ENCODE data around the gene PGA5.
"Not testable (repeated sequence)": the region's sequence is repeated elsewhere in the genome, so short reads cannot be mapped to it uniquely, and the experiment has no call there.

PGA5 gene

GRCh38 chr11:61240875-61241274, at the start of gene PGA5:
TSS of gene PGA5 (plus strand) at chr11:61241175. CDS start at chr11:61241227, 52 bp downstream.
- DNase-seq (ENCODE audit: low spot score); in situ Hi-C loops (cut with MboI; ENCODE audit: low sequenced_read_pairs, unreplicated experiment): not testable (repeated sequence)

GRCh38 chr11:61193596-61193995, 47.4 kb upstream of the PGA5 start:
- in situ Hi-C loops (cut with MboI; ENCODE audit: low sequenced_read_pairs, unreplicated experiment), result loop anchor here (25.0 kb wide), 1 partner anchor 356 kb away; the partner anchor contains the start of gene CCDC86
- no peak for DNase-seq (ENCODE audit: low spot score)
- no peak for TF ChIP-seq CTCF (IDR thresholded peaks at IDR 0.05; ENCODE audit: borderline replicate concordance, control extremely low read depth, extremely low read depth, insufficient read depth, missing control alignments)

GRCh38 chr11:61194169-61194671, 46.8 kb upstream of the PGA5 start:
- DNase-seq (ENCODE audit: low spot score), result no peak
- TF ChIP-seq CTCF (IDR thresholded peaks at IDR 0.05; ENCODE audit: borderline replicate concordance, control extremely low read depth, extremely low read depth, insufficient read depth, missing control alignments), result no peak
- in situ Hi-C loops (cut with MboI; ENCODE audit: low sequenced_read_pairs, unreplicated experiment), result loop anchor here (25.0 kb wide), 1 partner anchor 357 kb away; the partner anchor contains the start of gene CCDC86

GRCh38 chr11:61194981-61195695, 45.8 kb upstream of the PGA5 start:
- TF ChIP-seq CTCF (IDR thresholded peaks at IDR 0.05; ENCODE audit: borderline replicate concordance, control extremely low read depth, extremely low read depth, insufficient read depth, missing control alignments), result no peak
- in situ Hi-C loops (cut with MboI; ENCODE audit: low sequenced_read_pairs, unreplicated experiment), result loop anchor here (25.0 kb wide), 1 partner anchor 358 kb away; the partner anchor contains the start of gene CCDC86
- no peak for DNase-seq (ENCODE audit: low spot score)

GRCh38 chr11:61195719-61196118, 45.3 kb upstream of the PGA5 start:
- in situ Hi-C loops (cut with MboI; ENCODE audit: low sequenced_read_pairs, unreplicated experiment), result loop anchor here (25.0 kb wide), 1 partner anchor 358 kb away; the partner anchor contains the start of gene CCDC86
- no peak for TF ChIP-seq CTCF (IDR thresholded peaks at IDR 0.05; ENCODE audit: borderline replicate concordance, control extremely low read depth, extremely low read depth, insufficient read depth, missing control alignments)
- no peak for DNase-seq (ENCODE audit: low spot score)

GRCh38 chr11:61198361-61198760, 42.6 kb upstream of the PGA5 start:
- no peak for DNase-seq (ENCODE audit: low spot score)
- in situ Hi-C loops (cut with MboI; ENCODE audit: low sequenced_read_pairs, unreplicated experiment), result loop anchor here (25.0 kb wide), 1 partner anchor 361 kb away; the partner anchor contains the start of gene CCDC86
- TF ChIP-seq CTCF (IDR thresholded peaks at IDR 0.05; ENCODE audit: borderline replicate concordance, control extremely low read depth, extremely low read depth, insufficient read depth, missing control alignments), result no peak

GRCh38 chr11:61198948-61199523, 41.9 kb upstream of the PGA5 start:
- DNase-seq (ENCODE audit: low spot score), result no peak
- in situ Hi-C loops (cut with MboI; ENCODE audit: low sequenced_read_pairs, unreplicated experiment), result loop anchor here (25.0 kb wide), 1 partner anchor 362 kb away; the partner anchor contains the start of gene CCDC86
- TF ChIP-seq CTCF (IDR thresholded peaks at IDR 0.05; ENCODE audit: borderline replicate concordance, control extremely low read depth, extremely low read depth, insufficient read depth, missing control alignments), result no peak

All from GM13976 (cell line).